Hepatocyte (in vitro differentiated cells): ENCODE data around the gene STX4.

Experiments
- EZH2 ChIP-seq: fragments of 200-600 bp; sonication (generic); IDR thresholded peaks from 2 replicates; pipeline ENCODE4 v1.6.1; 2016; ENCODE audit warnings: antibody characterized with exemption, mild to moderate bottlenecking, borderline replicate concordance
- TF ChIP-seq, protein P1 (sequence below): fragments of 200-600 bp; sonication (generic); IDR thresholded peaks from 2 replicates; pipeline ENCODE4 v1.5.1; 2016; ENCODE audit warnings: antibody characterized with exemption, mild to moderate bottlenecking; ENCODE audit not compliant: poor library complexity

DNA sequence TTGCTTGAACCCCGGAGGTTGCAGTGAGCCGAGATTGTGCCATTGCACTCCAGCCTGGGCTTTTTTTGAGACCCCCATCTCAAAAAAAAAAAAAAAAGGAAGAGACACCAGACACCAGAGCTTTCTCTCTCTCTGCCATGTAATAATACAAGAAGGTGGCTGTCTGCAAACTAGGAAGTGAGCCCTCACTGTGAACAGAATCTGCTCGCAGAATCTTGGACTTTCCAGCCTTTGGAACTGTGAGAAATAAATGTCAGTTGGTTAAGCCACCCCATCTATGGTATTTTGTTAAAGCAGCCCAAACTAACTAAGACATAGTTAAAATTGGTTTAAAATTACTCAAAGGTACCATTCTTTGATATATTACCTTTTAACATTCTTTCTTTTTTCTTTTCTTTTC, 12.8 kb upstream of the STX4 start:
- TF ChIP-seq EZH2, result no peak
- TF ChIP-seq, protein P1, sequence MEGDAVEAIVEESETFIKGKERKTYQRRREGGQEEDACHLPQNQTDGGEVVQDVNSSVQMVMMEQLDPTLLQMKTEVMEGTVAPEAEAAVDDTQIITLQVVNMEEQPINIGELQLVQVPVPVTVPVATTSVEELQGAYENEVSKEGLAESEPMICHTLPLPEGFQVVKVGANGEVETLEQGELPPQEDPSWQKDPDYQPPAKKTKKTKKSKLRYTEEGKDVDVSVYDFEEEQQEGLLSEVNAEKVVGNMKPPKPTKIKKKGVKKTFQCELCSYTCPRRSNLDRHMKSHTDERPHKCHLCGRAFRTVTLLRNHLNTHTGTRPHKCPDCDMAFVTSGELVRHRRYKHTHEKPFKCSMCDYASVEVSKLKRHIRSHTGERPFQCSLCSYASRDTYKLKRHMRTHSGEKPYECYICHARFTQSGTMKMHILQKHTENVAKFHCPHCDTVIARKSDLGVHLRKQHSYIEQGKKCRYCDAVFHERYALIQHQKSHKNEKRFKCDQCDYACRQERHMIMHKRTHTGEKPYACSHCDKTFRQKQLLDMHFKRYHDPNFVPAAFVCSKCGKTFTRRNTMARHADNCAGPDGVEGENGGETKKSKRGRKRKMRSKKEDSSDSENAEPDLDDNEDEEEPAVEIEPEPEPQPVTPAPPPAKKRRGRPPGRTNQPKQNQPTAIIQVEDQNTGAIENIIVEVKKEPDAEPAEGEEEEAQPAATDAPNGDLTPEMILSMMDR, result no peak
